BLaER1 treated with 17β-estradiol and CSF1 and Interleukin-3, amounts not matched to agents 10 nM and 100 nM (cell line): ENCODE measurements around the gene GPR176.
A peak's percentile ranks its signal among the peaks of the same experiment; 100 is the strongest.

ENCODE experiments used
- H3K27ac ChIP-seq, 11 experiments: shearing (Covaris generic); formaldehyde crosslinking; 2 replicates each; pipeline ENCODE4 v1.8.1; 2022
- H3K27me3 ChIP-seq, 11 experiments: shearing (Covaris generic); formaldehyde crosslinking; 2 replicates each; pipeline ENCODE4 v1.8.1; 2022
- H3K36me3 ChIP-seq, 11 experiments: shearing (Covaris generic); formaldehyde crosslinking; 2 replicates each; pipeline ENCODE4 v1.8.1; 2022
- H3K4me1 ChIP-seq, 10 experiments: shearing (Covaris generic); formaldehyde crosslinking; 2 replicates each; pipeline ENCODE4 v1.8.1; 2022
- H3K4me2 ChIP-seq, 11 experiments: shearing (Covaris generic); formaldehyde crosslinking; 2 replicates each; pipeline ENCODE4 v1.8.1; 2022
- H3K4me3 ChIP-seq, 10 experiments: shearing (Covaris generic); formaldehyde crosslinking; 2 replicates each; pipeline ENCODE4 v1.8.1; 2022
- H3K9ac ChIP-seq, 11 experiments: shearing (Covaris generic); formaldehyde crosslinking; 2 replicates each; pipeline ENCODE4 v1.8.1; 2022
- H3K9me3 ChIP-seq, 11 experiments: shearing (Covaris generic); formaldehyde crosslinking; replicated peaks in 1 of 11; 2 replicates each; pipeline ENCODE4 v1.8.1; 2022
- H4K20me1 ChIP-seq, 11 experiments: shearing (Covaris generic); formaldehyde crosslinking; 2 replicates each; pipeline ENCODE4 v1.8.1; 2022
- Cebpa-rat ChIP-seq, 11 experiments: shearing (Covaris generic); IDR thresholded peaks; 2 replicates each; pipeline ENCODE4 v1.8.1; 2022

Gene GPR176

DNA sequence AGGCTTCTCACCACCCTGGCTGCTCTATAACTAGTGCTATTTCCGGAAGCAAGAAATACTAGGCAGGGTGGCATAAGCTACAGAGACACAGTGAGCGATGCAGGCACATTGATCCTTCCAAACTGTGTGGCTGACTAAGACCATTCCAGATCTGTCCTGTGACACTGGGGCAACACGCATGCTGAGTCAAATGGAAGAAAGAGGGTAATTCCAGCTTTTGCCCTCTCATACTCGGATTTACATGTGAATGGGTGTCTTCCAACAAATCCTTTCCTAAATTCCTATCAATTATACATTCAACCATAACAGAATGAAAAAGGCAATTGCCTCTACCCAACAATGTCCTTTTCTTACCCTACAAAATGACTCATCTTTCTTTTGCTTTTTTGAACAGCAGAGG, 142.6 kb downstream of the GPR176 start:
- Histone ChIP-seq H3K4me1 (peaks cover 9 to 25% (median 18%) of the 10 kb centered on the region in 10 experiments; a peak in 18 of 20 replicates), H3K9me3 (peaks cover 0 to 8% (median 0%) of the 10 kb centered on the region in 11 experiments; a peak in 2 of 22 replicates), H3K27me3 (no peaks in the 10 kb centered on the region), H3K4me2 (no peak overlapping the region), H4K20me1 (no peaks in the 10 kb centered on the region), H3K9ac (no peak overlapping the region), H3K36me3 (no peaks in the 10 kb centered on the region), H3K27ac (no peak overlapping the region), H3K4me3 (no peak overlapping the region)
- TF ChIP-seq Cebpa-rat (IDR thresholded peaks at IDR 0.05) = no peak

DNA sequence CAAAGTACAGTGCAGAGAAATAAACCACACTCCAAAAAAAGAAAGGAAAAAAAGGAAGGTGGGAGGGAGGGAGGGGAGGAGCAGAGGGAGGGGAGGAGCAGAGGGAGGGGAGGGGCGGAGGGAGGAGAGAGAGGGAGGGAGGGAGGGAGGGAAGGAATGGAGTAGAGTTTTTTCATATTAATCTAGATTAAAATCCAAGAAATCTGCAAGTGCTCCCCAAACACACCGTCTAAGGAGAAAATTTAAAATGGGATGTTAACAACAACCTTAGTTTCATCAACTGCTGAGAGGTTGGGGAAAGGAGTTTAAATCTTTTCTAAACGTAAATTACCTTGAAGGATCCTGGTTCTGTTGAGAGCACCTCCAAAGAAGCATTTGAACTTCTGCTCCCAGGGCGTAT, 144.0 kb downstream of the GPR176 start:
- no peak for TF ChIP-seq Cebpa-rat (IDR thresholded peaks at IDR 0.05)

DNA sequence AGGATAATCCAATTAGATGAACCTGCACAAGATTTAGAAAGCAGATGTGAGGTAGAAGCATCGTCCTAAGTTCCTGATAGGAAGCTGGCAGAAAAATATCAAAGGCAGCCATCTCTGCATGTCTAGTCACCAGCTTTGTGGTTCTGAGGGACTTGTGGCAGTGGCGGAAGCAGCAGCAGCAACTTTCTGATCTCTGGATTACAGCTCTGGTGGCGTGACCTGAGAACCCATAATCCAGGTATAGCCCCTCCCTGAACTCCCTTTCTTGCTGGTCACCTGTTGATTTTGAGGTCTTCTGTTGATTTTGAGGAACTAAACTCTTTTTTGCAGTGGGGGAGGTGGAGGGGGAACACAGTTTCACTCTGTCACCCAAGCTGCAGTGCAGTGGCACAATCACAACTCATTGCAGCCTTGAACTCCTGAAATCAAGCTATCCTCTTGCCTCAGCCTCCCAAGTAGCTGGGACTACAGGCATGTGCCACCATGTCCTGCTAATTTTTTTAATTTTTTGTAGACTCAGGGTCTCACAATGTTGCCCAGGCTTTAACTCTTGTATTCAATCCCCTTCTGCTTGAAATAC, 145.3 kb downstream of the GPR176 start:
- Histone ChIP-seq H3K4me3 (no peak overlapping the region), H4K20me1 (no peaks in the 10 kb centered on the region), H3K36me3 (no peaks in the 10 kb centered on the region), H3K9ac (peak overlapping the region in 3 of 11 experiments; percentile 5 to 35 (median 31); a peak in 4 of 22 replicates), H3K4me1 (peaks cover 9 to 25% (median 15%) of the 10 kb centered on the region in 10 experiments; a peak in 18 of 20 replicates), H3K4me2 (peak overlapping the region; percentile 25 to 72 (median 47); a peak in 21 of 22 replicates), H3K27me3 (no peaks in the 10 kb centered on the region), H3K9me3 (no peaks in the 10 kb centered on the region; a peak in 1 of 22 replicates), H3K27ac (peak overlapping the region in 7 of 11 experiments; percentile 1 to 38 (median 15); a peak in 7 of 22 replicates)
- no peak for TF ChIP-seq Cebpa-rat (IDR thresholded peaks at IDR 0.05)

More for the DNA sequence above, 144.0 kb downstream of the GPR176 start:
- Histone ChIP-seq H4K20me1 (no peaks in the 10 kb centered on the region), H3K9ac (no peak overlapping the region), H3K36me3 (no peaks in the 10 kb centered on the region), H3K4me1 (peaks cover 9 to 24% (median 15%) of the 10 kb centered on the region in 10 experiments; a peak in 18 of 20 replicates), H3K27ac (no peak overlapping the region), H3K9me3 (peaks cover 0 to 2% (median 0%) of the 10 kb centered on the region in 11 experiments; a peak in 2 of 22 replicates), H3K4me3 (no peak overlapping the region), H3K4me2 (no peak overlapping the region), H3K27me3 (no peaks in the 10 kb centered on the region)

DNA sequence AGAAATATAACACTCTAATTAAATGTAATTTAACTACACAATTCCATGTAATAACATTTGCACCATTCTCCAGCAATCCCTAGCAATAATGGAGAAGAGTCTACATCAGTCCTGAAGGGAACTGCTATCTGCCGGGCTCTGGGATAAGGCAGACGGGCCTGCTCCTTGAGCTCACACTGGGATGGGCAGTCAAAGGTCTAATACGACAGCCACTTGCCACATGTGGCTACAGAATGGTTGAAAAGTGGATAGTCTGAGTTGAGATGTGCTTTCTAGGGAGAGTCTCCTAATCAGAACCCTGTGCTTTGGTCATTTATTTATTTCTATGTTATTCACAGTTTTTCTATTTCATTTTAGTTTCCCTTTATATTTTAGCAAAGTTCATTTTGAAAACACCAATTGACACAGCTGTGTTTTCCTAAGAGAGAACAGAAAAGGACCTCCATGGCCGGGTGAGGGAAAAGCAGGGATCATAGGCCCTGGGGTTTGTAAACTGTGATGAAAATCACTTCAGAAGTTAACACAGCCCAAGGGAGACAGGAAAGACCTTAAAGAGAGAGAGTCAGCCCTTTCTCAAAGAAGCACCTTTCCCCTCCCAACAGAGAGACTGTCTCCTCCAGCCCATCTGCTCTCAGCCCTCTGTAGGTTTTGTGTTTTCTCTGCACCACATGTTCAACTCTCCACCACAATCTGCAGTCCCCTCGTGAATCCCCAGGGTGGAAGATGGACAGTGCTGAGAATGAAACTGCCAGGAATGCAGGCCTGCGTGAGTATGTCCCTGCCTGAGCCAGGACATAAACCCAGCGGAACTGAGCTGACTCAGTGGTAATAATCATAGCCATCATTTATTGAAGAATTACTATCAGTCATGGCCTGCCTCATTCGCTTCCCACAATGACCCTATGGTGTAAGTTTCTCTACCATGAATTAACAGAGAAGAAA, 149.0 kb downstream of the GPR176 start:
- peak overlapping the region in 5 of 11 experiments; percentile 2 to 45 (median 13); a peak in 3 of 22 replicates for H3K4me2 ChIP-seq
- H3K4me3 ChIP-seq = no peak overlapping the region
- no peak overlapping the region; a peak in 1 of 22 replicates for H3K9ac ChIP-seq
- no peaks in the 10 kb centered on the region for H4K20me1 ChIP-seq
- TF ChIP-seq Cebpa-rat (IDR thresholded peaks at IDR 0.05) = no peak
- no peaks in the 10 kb centered on the region for H3K36me3 ChIP-seq
- no peaks in the 10 kb centered on the region; a peak in 1 of 22 replicates for H3K9me3 ChIP-seq
- no peaks in the 10 kb centered on the region for H3K27me3 ChIP-seq
- H3K4me1 ChIP-seq = peaks cover 9 to 25% (median 15%) of the 10 kb centered on the region in 10 experiments; a peak in 18 of 20 replicates
- H3K27ac ChIP-seq = no peak overlapping the region; a peak in 1 of 22 replicates

DNA sequence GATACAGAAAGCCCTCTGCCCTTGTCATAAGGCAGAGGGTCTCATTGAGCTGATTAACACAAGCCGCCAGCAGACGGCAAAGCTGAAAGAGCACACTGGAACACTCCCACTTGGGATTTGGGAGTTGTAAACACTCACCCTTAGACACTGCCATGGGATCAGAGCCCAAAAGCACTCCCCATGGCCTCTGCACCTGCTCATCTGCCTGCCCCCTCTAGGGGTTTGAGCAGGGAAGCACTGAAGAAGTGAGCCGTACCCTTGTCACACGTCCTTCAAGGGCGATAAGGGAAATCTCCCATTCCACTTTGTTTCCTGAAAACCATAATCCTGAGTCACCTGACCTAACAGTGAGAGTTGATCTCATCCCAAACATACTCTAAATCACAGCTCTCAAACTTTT, 152.1 kb downstream of the GPR176 start:
- Histone ChIP-seq H3K4me1 (peaks cover 0 to 8% (median 0%) of the 10 kb centered on the region in 10 experiments; a peak in 3 of 20 replicates), H3K9ac (no peak overlapping the region), H3K4me3 (no peak overlapping the region), H3K9me3 (no peaks in the 10 kb centered on the region), H3K27me3 (no peaks in the 10 kb centered on the region), H4K20me1 (no peaks in the 10 kb centered on the region), H3K36me3 (no peaks in the 10 kb centered on the region), H3K4me2 (no peak overlapping the region), H3K27ac (no peak overlapping the region)
- TF ChIP-seq Cebpa-rat (IDR thresholded peaks at IDR 0.05) = no peak

DNA sequence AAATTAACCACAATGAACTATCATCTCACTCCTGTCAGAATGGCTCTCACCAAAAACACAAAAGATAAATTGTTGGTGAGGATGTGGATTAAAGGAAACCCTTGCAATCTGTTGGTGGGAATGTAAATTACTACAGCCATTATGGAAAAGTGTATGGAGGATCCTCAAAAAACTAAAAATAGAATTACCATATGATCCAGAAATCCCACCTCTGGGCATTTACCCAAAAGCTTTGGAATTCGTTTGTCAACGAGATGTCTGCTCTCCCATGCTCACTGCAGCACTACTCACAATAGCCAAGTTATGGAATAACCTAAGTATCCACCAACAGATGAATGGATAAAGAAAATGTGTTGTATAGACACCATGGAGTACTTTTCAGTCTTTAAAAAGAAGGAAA, 159.1 kb downstream of the GPR176 start:
- Histone ChIP-seq H4K20me1 (no peaks in the 10 kb centered on the region), H3K4me1 (no peaks in the 10 kb centered on the region), H3K36me3 (no peaks in the 10 kb centered on the region), H3K9ac (no peak overlapping the region), H3K4me2 (no peak overlapping the region), H3K9me3 (no peaks in the 10 kb centered on the region), H3K27me3 (no peaks in the 10 kb centered on the region), H3K4me3 (no peak overlapping the region), H3K27ac (no peak overlapping the region)
- no peak for TF ChIP-seq Cebpa-rat (IDR thresholded peaks at IDR 0.05)

DNA sequence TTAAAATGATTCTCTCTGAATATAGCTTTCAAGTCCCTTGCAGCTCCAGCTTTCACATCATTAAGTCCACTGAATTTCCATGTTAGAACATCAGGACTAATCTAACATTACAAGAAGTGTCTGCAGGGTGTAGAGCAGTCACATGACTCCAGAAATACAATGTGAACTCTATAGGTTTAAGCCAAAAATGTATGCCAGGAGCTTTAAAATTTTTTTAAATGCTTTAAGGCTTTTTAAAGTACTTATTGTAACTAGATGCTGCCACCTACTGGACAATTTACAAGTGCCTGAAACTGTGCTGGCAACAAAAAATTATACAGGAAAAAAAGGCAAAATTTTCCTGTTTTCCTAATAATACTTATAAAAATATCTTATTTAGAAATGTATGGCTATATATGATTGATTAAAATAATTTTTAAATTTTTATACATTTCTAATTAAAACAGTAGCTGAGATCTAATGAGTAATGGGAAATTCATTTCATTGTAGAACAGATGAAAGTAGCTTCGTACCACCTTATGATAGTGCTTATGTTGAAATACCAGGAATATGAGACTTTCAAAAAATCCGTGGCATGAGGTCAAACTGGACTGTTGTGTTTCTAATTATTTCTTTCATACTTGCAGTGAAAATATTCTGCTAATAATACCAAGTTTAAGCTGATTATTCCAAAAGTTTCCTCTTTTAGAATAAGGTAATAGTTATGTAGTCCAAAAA, 163.1 kb downstream of the GPR176 start:
- Histone ChIP-seq H3K9me3 (no peaks in the 10 kb centered on the region), H3K27me3 (no peaks in the 10 kb centered on the region), H3K4me2 (no peak overlapping the region), H4K20me1 (no peaks in the 10 kb centered on the region), H3K9ac (no peak overlapping the region), H3K27ac (no peak overlapping the region), H3K4me1 (no peaks in the 10 kb centered on the region), H3K36me3 (no peaks in the 10 kb centered on the region), H3K4me3 (no peak overlapping the region)
- TF ChIP-seq Cebpa-rat (IDR thresholded peaks at IDR 0.05) = no peak

DNA sequence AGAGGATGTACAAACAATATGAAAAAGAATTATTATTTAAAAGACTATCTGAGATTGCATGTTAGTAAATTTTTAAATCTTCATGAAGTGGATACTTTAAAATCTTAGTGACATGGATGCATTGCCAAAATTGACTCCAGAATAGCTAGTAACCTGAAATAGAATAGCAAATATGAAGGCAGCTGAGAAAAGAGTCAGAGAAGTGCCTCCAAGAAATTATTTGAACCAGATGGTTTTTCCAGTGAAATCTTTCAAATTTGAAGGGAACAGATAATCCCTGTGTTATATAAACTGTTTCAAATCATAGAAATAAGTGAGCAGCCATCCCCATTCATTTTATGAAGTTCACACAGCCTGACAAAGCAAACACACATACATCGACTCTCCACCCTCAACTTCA, 167.1 kb downstream of the GPR176 start:
- Histone ChIP-seq H3K4me2 (no peak overlapping the region), H3K4me3 (no peak overlapping the region), H3K9me3 (0 out of 22 replicates have a peak, but pooled peaks cover 0 to 5% (median 0%) of the 10 kb centered on the region in 11 experiments), H3K9ac (no peak overlapping the region), H3K36me3 (no peaks in the 10 kb centered on the region), H3K27me3 (no peaks in the 10 kb centered on the region), H4K20me1 (no peaks in the 10 kb centered on the region), H3K4me1 (no peaks in the 10 kb centered on the region), H3K27ac (no peak overlapping the region)
- TF ChIP-seq Cebpa-rat (IDR thresholded peaks at IDR 0.05) = no peak

DNA sequence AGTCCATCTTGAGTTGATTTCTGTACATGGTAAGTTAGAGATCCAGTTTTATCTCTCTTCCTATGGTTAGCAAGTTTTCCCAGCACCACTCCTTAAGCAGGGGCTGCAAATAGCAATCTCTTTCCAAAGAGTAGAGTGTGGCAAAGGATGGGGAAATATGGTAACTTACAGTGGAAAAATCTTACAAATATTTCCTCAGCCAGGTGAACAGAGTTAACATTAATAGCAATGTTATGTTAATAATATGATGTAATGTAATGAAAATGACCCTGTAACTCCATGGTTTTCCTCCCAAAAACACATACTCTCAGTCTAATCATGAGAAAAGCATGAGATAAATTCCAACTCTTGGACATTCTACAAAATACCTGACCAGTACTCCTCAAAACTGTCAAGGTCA, 167.8 kb downstream of the GPR176 start:
- no peak for TF ChIP-seq Cebpa-rat (IDR thresholded peaks at IDR 0.05)
- Histone ChIP-seq H3K9me3 (0 out of 22 replicates have a peak, but pooled peaks cover 0 to 5% (median 0%) of the 10 kb centered on the region in 11 experiments), H3K4me3 (no peak overlapping the region), H3K27ac (no peak overlapping the region), H3K4me2 (no peak overlapping the region), H3K27me3 (no peaks in the 10 kb centered on the region), H3K4me1 (no peaks in the 10 kb centered on the region), H3K36me3 (no peaks in the 10 kb centered on the region), H4K20me1 (no peaks in the 10 kb centered on the region), H3K9ac (no peak overlapping the region)
